Measurements from ENCODE around the gene GMPPB.
"Not testable (repeated sequence)": the region's sequence is repeated elsewhere in the genome, so short reads cannot be mapped to it uniquely, and the experiment has no call there.

- TF ChIP-seq, protein P1, sequence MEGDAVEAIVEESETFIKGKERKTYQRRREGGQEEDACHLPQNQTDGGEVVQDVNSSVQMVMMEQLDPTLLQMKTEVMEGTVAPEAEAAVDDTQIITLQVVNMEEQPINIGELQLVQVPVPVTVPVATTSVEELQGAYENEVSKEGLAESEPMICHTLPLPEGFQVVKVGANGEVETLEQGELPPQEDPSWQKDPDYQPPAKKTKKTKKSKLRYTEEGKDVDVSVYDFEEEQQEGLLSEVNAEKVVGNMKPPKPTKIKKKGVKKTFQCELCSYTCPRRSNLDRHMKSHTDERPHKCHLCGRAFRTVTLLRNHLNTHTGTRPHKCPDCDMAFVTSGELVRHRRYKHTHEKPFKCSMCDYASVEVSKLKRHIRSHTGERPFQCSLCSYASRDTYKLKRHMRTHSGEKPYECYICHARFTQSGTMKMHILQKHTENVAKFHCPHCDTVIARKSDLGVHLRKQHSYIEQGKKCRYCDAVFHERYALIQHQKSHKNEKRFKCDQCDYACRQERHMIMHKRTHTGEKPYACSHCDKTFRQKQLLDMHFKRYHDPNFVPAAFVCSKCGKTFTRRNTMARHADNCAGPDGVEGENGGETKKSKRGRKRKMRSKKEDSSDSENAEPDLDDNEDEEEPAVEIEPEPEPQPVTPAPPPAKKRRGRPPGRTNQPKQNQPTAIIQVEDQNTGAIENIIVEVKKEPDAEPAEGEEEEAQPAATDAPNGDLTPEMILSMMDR (conservative IDR thresholded peaks at IDR 0.05; ENCODE audit: low read length), result not testable (repeated sequence)
- not testable (repeated sequence) for TF ChIP-seq EZH2phosphoT487 (IDR thresholded peaks at IDR 0.05; ENCODE audit: borderline replicate concordance, low read depth, low read length)
Measured at GRCh38 chr3:49685846-49686245, 37.9 kb downstream of the GMPPB start.
